Measurements from ENCODE around the gene GPC2. TPM values are rescaled to one million over a fixed set of nuclear protein-coding genes. Genes with fewer than 3 reads are reported as not detected.

GPC2 gene
- total RNA-seq, 1 experiment from 2014 or later = 0.33 TPM

- Histone ChIP-seq H3K36me3 (no peaks in the 10 kb centered on the region; the same call in 1 of the 2 replicates), H3K9me3 (no peaks in the 10 kb centered on the region), H3K27me3 (no peaks in the 10 kb centered on the region), H3K4me3 (no peak overlapping the region)
- DNase-seq = no peak
Observed at GRCh38 chr7:100122067-100122466, 55.1 kb downstream of the GPC2 start.

- Histone ChIP-seq H3K4me3 (peak overlapping the region; percentile 78), H3K36me3 (no peaks in the 10 kb centered on the region; the same call in 1 of the 2 replicates), H3K9me3 (no peaks in the 10 kb centered on the region), H3K27me3 (no peaks in the 10 kb centered on the region)
- no peak for DNase-seq
Observed at GRCh38 chr7:100120733-100121036, 56.5 kb downstream of the GPC2 start.

- Histone ChIP-seq H3K27me3 (no peaks in the 10 kb centered on the region), H3K4me3 (peak overlapping the region; percentile 78), H3K36me3 (no peaks in the 10 kb centered on the region), H3K9me3 (no peaks in the 10 kb centered on the region)
- peak; percentile 55 for DNase-seq
Observed at GRCh38 chr7:100119970-100120732, 57.0 kb downstream of the GPC2 start.

Other genes starting within 250 kb of the GPC2 start
- gene GJC3, start 247.8 kb downstream of the GPC2 start, total RNA-seq (2014; rRNA removed; shearing (Covaris generic); ENCODE audit: low replicate concordance) = not detected in 2 replicates
- not detected in 2 replicates for gene AZGP1, start 201.3 kb downstream of the GPC2 start, total RNA-seq (2014; rRNA removed; shearing (Covaris generic); ENCODE audit: low replicate concordance)
- 8.6 and 14.5 TPM in 2 replicates for gene ZKSCAN1, start 161.8 kb downstream of the GPC2 start, total RNA-seq (2014; rRNA removed; shearing (Covaris generic); ENCODE audit: low replicate concordance)
- 3.6 and 6.3 TPM in 2 replicates for gene ZSCAN21, start 127.6 kb downstream of the GPC2 start, total RNA-seq (2014; rRNA removed; shearing (Covaris generic); ENCODE audit: low replicate concordance)
- 11.0 and 39.4 TPM in 2 replicates for gene ZNF3, start 95.7 kb downstream of the GPC2 start, total RNA-seq (2014; rRNA removed; shearing (Covaris generic); ENCODE audit: low replicate concordance)
- 58.3 and 78.2 TPM in 2 replicates for gene COPS6, start 88.4 kb downstream of the GPC2 start, total RNA-seq (2014; rRNA removed; shearing (Covaris generic); ENCODE audit: low replicate concordance)
- gene MCM7, start 76.0 kb downstream of the GPC2 start, total RNA-seq (2014; rRNA removed; shearing (Covaris generic); ENCODE audit: low replicate concordance) = 121 and 191 TPM in 2 replicates
- gene AP4M1, start 75.7 kb downstream of the GPC2 start, total RNA-seq (2014; rRNA removed; shearing (Covaris generic); ENCODE audit: low replicate concordance) = 16.8 and 28.4 TPM in 2 replicates
- gene TAF6, start 58.0 kb downstream of the GPC2 start, total RNA-seq (2014; rRNA removed; shearing (Covaris generic); ENCODE audit: low replicate concordance) = 10.8 and 30.6 TPM in 2 replicates
- 11.4 and 26.6 TPM in 2 replicates for gene CNPY4, start 57.7 kb downstream of the GPC2 start, total RNA-seq (2014; rRNA removed; shearing (Covaris generic); ENCODE audit: low replicate concordance)
- gene MBLAC1, start 50.4 kb downstream of the GPC2 start, total RNA-seq (2014; rRNA removed; shearing (Covaris generic); ENCODE audit: low replicate concordance) = 1.9 TPM in 1 of 2 replicates, not detected in the other
- gene LAMTOR4, start 28.5 kb downstream of the GPC2 start, total RNA-seq (2014; rRNA removed; shearing (Covaris generic); ENCODE audit: low replicate concordance) = 54.8 and 74.5 TPM in 2 replicates
- gene TRAPPC14, start 18.7 kb downstream of the GPC2 start, total RNA-seq (2014; rRNA removed; shearing (Covaris generic); ENCODE audit: low replicate concordance) = 0.22 and 3.0 TPM in 2 replicates
- gene GAL3ST4, start 8.8 kb downstream of the GPC2 start, total RNA-seq (2014; rRNA removed; shearing (Covaris generic); ENCODE audit: low replicate concordance) = 0.44 TPM in 1 of 2 replicates, not detected in the other
- 0.13 TPM in 1 of 2 replicates, not detected in the other for gene STAG3, start 537 bp upstream of the GPC2 start, total RNA-seq (2014; rRNA removed; shearing (Covaris generic); ENCODE audit: low replicate concordance)
- not detected in 2 replicates for gene PVRIG, start 42.6 kb upstream of the GPC2 start, total RNA-seq (2014; rRNA removed; shearing (Covaris generic); ENCODE audit: low replicate concordance)
- gene SPDYE3, start 130.3 kb upstream of the GPC2 start, total RNA-seq (2014; rRNA removed; shearing (Covaris generic); ENCODE audit: low replicate concordance) = not detected in 2 replicates
- gene PILRB, start 180.7 kb upstream of the GPC2 start, total RNA-seq (2014; rRNA removed; shearing (Covaris generic); ENCODE audit: low replicate concordance) = 6.2 and 7.2 TPM in 2 replicates
- gene PILRA, start 196.1 kb upstream of the GPC2 start, total RNA-seq (2014; rRNA removed; shearing (Covaris generic); ENCODE audit: low replicate concordance) = not detected in 2 replicates